ENCODE results near the gene TENT4B. TPM values are rescaled to one million over a fixed set of nuclear protein-coding genes. Genes with fewer than 3 reads are reported as not detected.

TENT4B gene
- total RNA-seq, 2 donors from 2014 or later = 12.8 to 14.1 TPM

GRCh38 chr16:50251375-50252081 is 98.4 kb downstream of the TENT4B start:
- no peaks in the 10 kb centered on the region for H3K9me3 ChIP-seq (ENCODE audit: control insufficient read depth, low read length)
- Mint-ChIP-seq H3K27me3 (ENCODE audit: insufficient read depth) (peaks cover 5% of the 10 kb centered on the region), H3K27ac (no peak overlapping the region), H3K36me3 (ENCODE audit: low read depth) (no peaks in the 10 kb centered on the region), H3K4me3 (no peak overlapping the region), H3K9me3 (no peaks in the 10 kb centered on the region), H3K4me1 (peaks cover 39% of the 10 kb centered on the region)
- WGBS, 2 experiments (ENCODE audit: insufficient coverage in 1 of 2, insufficient read length in 1 of 2) = 88 to 89% methylated on average over 11 to 15 of the region's 15 CpGs
- no peak overlapping the region for H3K27ac ChIP-seq (ENCODE audit: low read depth, low read length)
- H3K4me3 ChIP-seq (ENCODE audit: low read length) = no peak overlapping the region
- H3K36me3 ChIP-seq (ENCODE audit: control insufficient read depth, insufficient read depth, low read length) = no peaks in the 10 kb centered on the region
- no peak for DNase-seq
- peaks cover 13% of the 10 kb centered on the region for H3K4me1 ChIP-seq (ENCODE audit: control insufficient read depth, insufficient read depth, low read length)
- no peak overlapping the region for H3K9ac ChIP-seq (ENCODE audit: extremely low read depth, low read length, poor library complexity, severe bottlenecking)
- no peak for TF ChIP-seq CTCF (conservative IDR thresholded peaks at IDR 0.05)
- no peaks in the 10 kb centered on the region for H3K27me3 ChIP-seq (ENCODE audit: control insufficient read depth, insufficient read depth, low read length, poor library complexity, severe bottlenecking)

- Mint-ChIP-seq H3K4me1 (peaks cover 34% of the 10 kb centered on the region), H3K36me3 (ENCODE audit: low read depth) (no peaks in the 10 kb centered on the region), H3K27me3 (ENCODE audit: insufficient read depth) (peaks cover under 1% of the 10 kb centered on the region), H3K9me3 (no peaks in the 10 kb centered on the region), H3K27ac (no peak overlapping the region), H3K4me3 (no peak overlapping the region)
- no peaks in the 10 kb centered on the region for H3K36me3 ChIP-seq (ENCODE audit: control insufficient read depth, insufficient read depth, low read length)
- peaks cover 13% of the 10 kb centered on the region for H3K4me1 ChIP-seq (ENCODE audit: control insufficient read depth, insufficient read depth, low read length)
- H3K27ac ChIP-seq (ENCODE audit: low read depth, low read length) = no peak overlapping the region
- no peaks in the 10 kb centered on the region for H3K27me3 ChIP-seq (ENCODE audit: control insufficient read depth, insufficient read depth, low read length, poor library complexity, severe bottlenecking)
- no peak for TF ChIP-seq CTCF (conservative IDR thresholded peaks at IDR 0.05)
- no peak overlapping the region for H3K9ac ChIP-seq (ENCODE audit: extremely low read depth, low read length, poor library complexity, severe bottlenecking)
- H3K4me3 ChIP-seq (ENCODE audit: low read length) = no peak overlapping the region
- 88 to 93% methylated on average over 2 to 9 of the region's 9 CpGs for WGBS, 2 experiments (ENCODE audit: insufficient coverage in 1 of 2, insufficient read length in 1 of 2)
- no peak for DNase-seq
- no peaks in the 10 kb centered on the region for H3K9me3 ChIP-seq (ENCODE audit: control insufficient read depth, low read length)
Measured at GRCh38 chr16:50252082-50252611, 99.0 kb downstream of the TENT4B start.

GRCh38 chr16:50252874-50253513 is 99.9 kb downstream of the TENT4B start:
- 93% methylated on average over 6 to 11 of the region's 12 CpGs for WGBS, 2 experiments (ENCODE audit: insufficient coverage in 1 of 2, insufficient read length in 1 of 2)
- no peak overlapping the region for H3K27ac Mint-ChIP-seq
- H3K4me1 ChIP-seq (ENCODE audit: control insufficient read depth, insufficient read depth, low read length) = peaks cover 13% of the 10 kb centered on the region
- H3K36me3 Mint-ChIP-seq (ENCODE audit: low read depth) = no peaks in the 10 kb centered on the region
- TF ChIP-seq CTCF (conservative IDR thresholded peaks at IDR 0.05) = no peak
- H3K4me3 ChIP-seq (ENCODE audit: low read length) = no peak overlapping the region
- H3K27ac ChIP-seq (ENCODE audit: low read depth, low read length) = no peak overlapping the region
- H3K9me3 Mint-ChIP-seq = no peaks in the 10 kb centered on the region
- H3K27me3 Mint-ChIP-seq (ENCODE audit: insufficient read depth) = no peaks in the 10 kb centered on the region
- no peaks in the 10 kb centered on the region for H3K27me3 ChIP-seq (ENCODE audit: control insufficient read depth, insufficient read depth, low read length, poor library complexity, severe bottlenecking)
- H3K4me1 Mint-ChIP-seq = peaks cover 34% of the 10 kb centered on the region
- H3K36me3 ChIP-seq (ENCODE audit: control insufficient read depth, insufficient read depth, low read length) = no peaks in the 10 kb centered on the region
- DNase-seq = peak; percentile 16
- no peak overlapping the region for H3K9ac ChIP-seq (ENCODE audit: extremely low read depth, low read length, poor library complexity, severe bottlenecking)
- no peak overlapping the region for H3K4me3 Mint-ChIP-seq
- H3K9me3 ChIP-seq (ENCODE audit: control insufficient read depth, low read length) = no peaks in the 10 kb centered on the region
